HEK293 (cell line): Measurements from ENCODE around the gene CDCA3.

Source experiments
- GLI2 ChIP-seq: fragments of 450-650 bp; formaldehyde crosslinking; IDR thresholded peaks from 2 replicates; pipeline ENCODE4; 2017; ENCODE audit warnings: missing biosample characterization, missing genetic modification characterization, low read depth, borderline replicate concordance
- HOXC10 ChIP-seq: sonication (generic); formaldehyde crosslinking; IDR thresholded peaks from 2 replicates; pipeline ENCODE4 v1.8.1; 2023; ENCODE audit warnings: mild to moderate bottlenecking, missing genetic modification reagents
- PBX3 ChIP-seq: sonication (generic); formaldehyde crosslinking; IDR thresholded peaks from 2 replicates; pipeline ENCODE4 v1.8.1; 2022; ENCODE audit warnings: mild to moderate bottlenecking, moderate library complexity, missing genetic modification reagents
- PRDM10 ChIP-seq: fragments of 450-650 bp; formaldehyde crosslinking; IDR thresholded peaks from 2 replicates; pipeline ENCODE4 v1.5.1; 2016; ENCODE audit warnings: missing biosample characterization, missing genetic modification characterization
- TCF7L2 ChIP-seq: IDR thresholded peaks from 2 replicates; pipeline ENCODE4 v1.6.1; 2011; ENCODE audit warnings: low read depth, mild to moderate bottlenecking, inconsistent platforms, low read length, moderate library complexity, borderline replicate concordance
- YY1 ChIP-seq: fragments of 450-650 bp; formaldehyde crosslinking; IDR thresholded peaks from 2 replicates; pipeline ENCODE4 v1.5.1; 2018; ENCODE audit warnings: missing biosample characterization, missing genetic modification characterization
- ZBTB17 ChIP-seq: fragments of 450-650 bp; formaldehyde crosslinking; IDR thresholded peaks from 2 replicates; pipeline ENCODE4 v1.5.1; 2016; ENCODE audit warnings: missing biosample characterization, missing genetic modification characterization
- ZBTB20 ChIP-seq: fragments of 450-650 bp; formaldehyde crosslinking; IDR thresholded peaks from 2 replicates; pipeline ENCODE4 v1.5.1; 2016; ENCODE audit warnings: missing biosample characterization, missing genetic modification characterization
- ZBTB7A ChIP-seq: fragments of 450-650 bp; formaldehyde crosslinking; IDR thresholded peaks from 2 replicates; pipeline ENCODE4 v1.5.1; 2016; ENCODE audit warnings: low read depth, missing biosample characterization, missing genetic modification characterization
- ZNF223 ChIP-seq: fragments of 450-650 bp; formaldehyde crosslinking; IDR thresholded peaks from 2 replicates; pipeline ENCODE4 v1.5.1; 2016; ENCODE audit warnings: missing biosample characterization, missing genetic modification characterization
- ZNF274 ChIP-seq, 2 experiments: fragments of 200-500 bp in 1 of 2; fragments of 450-650 bp in 1 of 2; sonication (Bioruptor generic) in 1 of 2; formaldehyde crosslinking in 1 of 2; IDR thresholded peaks; 2 replicates each; pipeline versions ENCODE4 v1.5.1 to v1.6.1; 2014 to 2016; ENCODE audit warnings: borderline replicate concordance in 1 of 2, inconsistent platforms in 1 of 2, low read length in 1 of 2, missing biosample characterization in 1 of 2, missing genetic modification characterization in 1 of 2
- ZNF391 ChIP-seq: fragments of 450-650 bp; formaldehyde crosslinking; IDR thresholded peaks from 2 replicates; pipeline ENCODE4 v1.5.1; 2016; ENCODE audit warnings: low read depth, missing biosample characterization, missing genetic modification characterization, borderline replicate concordance
- ZNF426 ChIP-seq: fragments of 450-650 bp; formaldehyde crosslinking; IDR thresholded peaks from 2 replicates; pipeline ENCODE4 v1.5.1; 2017; ENCODE audit warnings: missing biosample characterization, missing genetic modification characterization, mild to moderate bottlenecking, inconsistent platforms, moderate library complexity
- ZNF433 ChIP-seq: fragments of 450-650 bp; formaldehyde crosslinking; IDR thresholded peaks from 2 replicates; pipeline ENCODE4 v1.5.1; 2016; ENCODE audit warnings: missing biosample characterization, missing genetic modification characterization, low read depth
- ZNF501 ChIP-seq: fragments of 450-650 bp; formaldehyde crosslinking; IDR thresholded peaks from 2 replicates; pipeline ENCODE4 v1.5.1; 2016; ENCODE audit warnings: missing biosample characterization, missing genetic modification characterization
- ZNF514 ChIP-seq: fragments of 450-650 bp; formaldehyde crosslinking; IDR thresholded peaks from 2 replicates; pipeline ENCODE4 v1.5.1; 2016; ENCODE audit warnings: missing biosample characterization, missing genetic modification characterization
- ZNF549 ChIP-seq: fragments of 450-650 bp; IDR thresholded peaks from 2 replicates; pipeline ENCODE4 v1.5.1; 2018; ENCODE audit warnings: missing biosample characterization, missing genetic modification characterization, mild to moderate bottlenecking, inconsistent platforms, moderate library complexity
- ZNF561 ChIP-seq: fragments of 450-650 bp; IDR thresholded peaks from 2 replicates; pipeline ENCODE4 v1.5.1; 2018; ENCODE audit warnings: missing biosample characterization, missing genetic modification characterization, borderline replicate concordance
- ZNF645 ChIP-seq: fragments of 450-650 bp; formaldehyde crosslinking; IDR thresholded peaks from 2 replicates; pipeline ENCODE4; 2016; ENCODE audit warnings: missing biosample characterization, missing genetic modification characterization
- ZNF654 ChIP-seq: fragments of 450-650 bp; formaldehyde crosslinking; IDR thresholded peaks from 2 replicates; pipeline ENCODE4 v1.5.1; 2016; ENCODE audit warnings: low read depth, missing biosample characterization, missing genetic modification characterization
- ZNF701 ChIP-seq: fragments of 450-650 bp; formaldehyde crosslinking; IDR thresholded peaks from 2 replicates; pipeline ENCODE4 v1.5.1; 2016; ENCODE audit warnings: missing biosample characterization, missing genetic modification characterization
- ZNF707 ChIP-seq: fragments of 450-650 bp; formaldehyde crosslinking; IDR thresholded peaks from 2 replicates; pipeline ENCODE4 v1.5.1; 2016; ENCODE audit warnings: missing biosample characterization, missing genetic modification characterization
- ZXDB ChIP-seq: fragments of 450-650 bp; formaldehyde crosslinking; IDR thresholded peaks from 2 replicates; pipeline ENCODE4 v1.5.1; 2016; ENCODE audit warnings: missing biosample characterization, missing genetic modification characterization
- TF ChIP-seq, protein P1 (sequence below): fragments of 450-650 bp; formaldehyde crosslinking; optimal IDR thresholded peaks from 2 replicates; pipeline ENCODE3; 2016; ENCODE audit warnings: missing biosample characterization, mild to moderate bottlenecking, missing genetic modification characterization
- TF ChIP-seq, protein P2 (sequence below): fragments of 450-650 bp; formaldehyde crosslinking; IDR thresholded peaks from 2 replicates; pipeline ENCODE4 v1.5.1; 2017; ENCODE audit warnings: missing biosample characterization, missing genetic modification characterization
- TF ChIP-seq, protein P3 (sequence below): fragments of 450-650 bp; formaldehyde crosslinking; IDR thresholded peaks from 2 replicates; pipeline ENCODE4 v1.5.1; 2017; ENCODE audit warnings: missing biosample characterization, missing genetic modification characterization

Gene CDCA3

GRCh38 chr12:6899837-6900519, 48.9 kb upstream of the CDCA3 start (continued):
- TF ChIP-seq, protein P1, sequence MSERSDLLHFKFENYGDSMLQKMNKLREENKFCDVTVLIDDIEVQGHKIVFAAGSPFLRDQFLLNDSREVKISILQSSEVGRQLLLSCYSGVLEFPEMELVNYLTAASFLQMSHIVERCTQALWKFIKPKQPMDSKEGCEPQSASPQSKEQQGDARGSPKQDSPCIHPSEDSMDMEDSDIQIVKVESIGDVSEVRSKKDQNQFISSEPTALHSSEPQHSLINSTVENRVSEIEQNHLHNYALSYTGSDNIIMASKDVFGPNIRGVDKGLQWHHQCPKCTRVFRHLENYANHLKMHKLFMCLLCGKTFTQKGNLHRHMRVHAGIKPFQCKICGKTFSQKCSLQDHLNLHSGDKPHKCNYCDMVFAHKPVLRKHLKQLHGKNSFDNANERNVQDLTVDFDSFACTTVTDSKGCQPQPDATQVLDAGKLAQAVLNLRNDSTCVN (tag by site-specific recombination) = no peak
- TF ChIP-seq ZNF561 (tag by site-specific recombination) = no peak
- TF ChIP-seq, protein P2, sequence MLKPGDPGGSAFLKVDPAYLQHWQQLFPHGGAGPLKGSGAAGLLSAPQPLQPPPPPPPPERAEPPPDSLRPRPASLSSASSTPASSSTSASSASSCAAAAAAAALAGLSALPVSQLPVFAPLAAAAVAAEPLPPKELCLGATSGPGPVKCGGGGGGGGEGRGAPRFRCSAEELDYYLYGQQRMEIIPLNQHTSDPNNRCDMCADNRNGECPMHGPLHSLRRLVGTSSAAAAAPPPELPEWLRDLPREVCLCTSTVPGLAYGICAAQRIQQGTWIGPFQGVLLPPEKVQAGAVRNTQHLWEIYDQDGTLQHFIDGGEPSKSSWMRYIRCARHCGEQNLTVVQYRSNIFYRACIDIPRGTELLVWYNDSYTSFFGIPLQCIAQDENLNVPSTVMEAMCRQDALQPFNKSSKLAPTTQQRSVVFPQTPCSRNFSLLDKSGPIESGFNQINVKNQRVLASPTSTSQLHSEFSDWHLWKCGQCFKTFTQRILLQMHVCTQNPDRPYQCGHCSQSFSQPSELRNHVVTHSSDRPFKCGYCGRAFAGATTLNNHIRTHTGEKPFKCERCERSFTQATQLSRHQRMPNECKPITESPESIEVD = peak; percentile 35; the same call in 1 of the 2 replicates
- TF ChIP-seq ZNF433 (tag by site-specific recombination) = no peak
- no peak for TF ChIP-seq ZNF707
- TF ChIP-seq ZNF501 = no peak
- TF ChIP-seq PBX3 = no peak
- TF ChIP-seq ZXDB (tag by site-specific recombination) = no peak
- no peak for TF ChIP-seq ZNF223 (tag by site-specific recombination)
- TF ChIP-seq ZNF701 (tag by site-specific recombination) = no peak
- TF ChIP-seq ZNF274 (IDR thresholded peaks at IDR 0.05; ENCODE audit: low read length) = no peak
- TF ChIP-seq ZNF274 (tag by site-specific recombination; IDR thresholded peaks at IDR 0.05; ENCODE audit: borderline replicate concordance) = no peak
- no peak for TF ChIP-seq TCF7L2
- no peak for TF ChIP-seq PRDM10
- TF ChIP-seq ZBTB7A (tag by site-specific recombination) = no peak
- TF ChIP-seq YY1 (tag by site-specific recombination) = no peak
- TF ChIP-seq, protein P3, sequence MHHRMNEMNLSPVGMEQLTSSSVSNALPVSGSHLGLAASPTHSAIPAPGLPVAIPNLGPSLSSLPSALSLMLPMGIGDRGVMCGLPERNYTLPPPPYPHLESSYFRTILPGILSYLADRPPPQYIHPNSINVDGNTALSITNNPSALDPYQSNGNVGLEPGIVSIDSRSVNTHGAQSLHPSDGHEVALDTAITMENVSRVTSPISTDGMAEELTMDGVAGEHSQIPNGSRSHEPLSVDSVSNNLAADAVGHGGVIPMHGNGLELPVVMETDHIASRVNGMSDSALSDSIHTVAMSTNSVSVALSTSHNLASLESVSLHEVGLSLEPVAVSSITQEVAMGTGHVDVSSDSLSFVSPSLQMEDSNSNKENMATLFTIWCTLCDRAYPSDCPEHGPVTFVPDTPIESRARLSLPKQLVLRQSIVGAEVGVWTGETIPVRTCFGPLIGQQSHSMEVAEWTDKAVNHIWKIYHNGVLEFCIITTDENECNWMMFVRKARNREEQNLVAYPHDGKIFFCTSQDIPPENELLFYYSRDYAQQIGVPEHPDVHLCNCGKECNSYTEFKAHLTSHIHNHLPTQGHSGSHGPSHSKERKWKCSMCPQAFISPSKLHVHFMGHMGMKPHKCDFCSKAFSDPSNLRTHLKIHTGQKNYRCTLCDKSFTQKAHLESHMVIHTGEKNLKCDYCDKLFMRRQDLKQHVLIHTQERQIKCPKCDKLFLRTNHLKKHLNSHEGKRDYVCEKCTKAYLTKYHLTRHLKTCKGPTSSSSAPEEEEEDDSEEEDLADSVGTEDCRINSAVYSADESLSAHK = no peak
- TF ChIP-seq ZNF426 = no peak
- TF ChIP-seq ZBTB17 (tag by site-specific recombination) = peak; percentile 58
- no peak for TF ChIP-seq ZNF514 (tag by site-specific recombination)
- no peak for TF ChIP-seq GLI2 (tag by site-specific recombination)
- no peak for TF ChIP-seq ZNF654
- no peak for TF ChIP-seq ZNF549 (tag by site-specific recombination)
- no peak for TF ChIP-seq ZNF645 (tag by site-specific recombination)
- TF ChIP-seq HOXC10 (CRISPR knock-in tag) = no peak
- TF ChIP-seq ZBTB20 (tag by site-specific recombination) = no peak
- TF ChIP-seq ZNF391 = no peak
